Kidney (tissue), 14 donors: ENCODE measurements around the gene MBOAT2. TPM values are rescaled to one million over a fixed set of nuclear protein-coding genes. Genes with fewer than 3 reads are reported as not detected.

Experiments
- DNase-seq, 5 donors: peaks; one replicate each; pipeline ENCODE4 v3.0.0-alpha.2; 2013 to 2020
- FAIRE-seq: peaks from 2 replicates; lab custom pipeline; 2012; peaks lifted over from hg19 to GRCh38; lab: Jason Lieb, UNC
- H3K27ac ChIP-seq, 2 donors: one replicate each; pipeline ENCODE4 v1.7.0; 2013; ENCODE audit warnings: low read depth in 2 of 2, low read length in 2 of 2, inconsistent platforms in 1 of 2
- H3K27me3 ChIP-seq: one replicate; pipeline ENCODE4 v1.7.1; 2013; ENCODE audit warnings: low read length, inconsistent platforms; ENCODE audit not compliant: control insufficient read depth, insufficient read depth
- H3K36me3 ChIP-seq, 3 donors: one replicate each; pipeline versions ENCODE4 v1.7.0 to v1.7.1; 2013; ENCODE audit warnings: low read length in 3 of 3, control low read depth in 1 of 3, inconsistent platforms in 1 of 3; ENCODE audit not compliant: insufficient read depth in 3 of 3, control insufficient read depth in 2 of 3
- H3K4me1 ChIP-seq, 3 donors: one replicate each; pipeline versions ENCODE4 v1.7.0 to v1.7.1; 2013; ENCODE audit warnings: low read length in 3 of 3, inconsistent platforms in 1 of 3, low read depth in 1 of 3; ENCODE audit not compliant: control insufficient read depth in 2 of 3, insufficient read depth in 2 of 3
- H3K4me3 ChIP-seq, 3 donors: one replicate each; pipeline versions ENCODE4 v1.7.0 to v1.8.1; 2013; ENCODE audit warnings: low read length in 3 of 3, control low read depth in 1 of 3, inconsistent platforms in 1 of 3
- H3K9ac ChIP-seq, 3 donors: one replicate each; pipeline versions ENCODE4 v1.7.0 to v1.7.1; 2013; ENCODE audit warnings: low read length in 3 of 3, control low read depth in 1 of 3, inconsistent platforms in 1 of 3
- H3K9me3 ChIP-seq, 3 donors: one replicate each; pipeline versions ENCODE4 v1.7.0 to v1.7.1; 2013; ENCODE audit warnings: low read length in 3 of 3, control low read depth in 1 of 3, inconsistent platforms in 1 of 3; ENCODE audit not compliant: control insufficient read depth in 2 of 3, insufficient read depth in 1 of 3
- intact Hi-C: fragments of 100-400 bp; cut with DNase I; formaldehyde crosslinking; loops from one replicate; pipeline ENCODE4 v1.11.1; 2022
- polyA plus RNA-seq: library from polyadenylated mRNA; stranded (reverse); fragments of 350-450 nt; fragmentation: Illumina TruSeq; extraction: RNeasy Lipid Tissue Mini Kit (QIAGEN cat#74804); gene quantifications from one replicate; pipeline ENCODE4 v1.2.3, GENCODE V29; 2014; ENCODE audit warnings: low read depth, low replicate concordance; ENCODE audit not compliant: insufficient read depth
- total RNA-seq: library from RNA; stranded (reverse); fragmentation: NEBNext Ultra II Directional; extraction: Animal tissue kit (Norgen Biotek cat#: 25700); gene quantifications from one replicate; pipeline ENCODE4 v1.2.1, GENCODE V29; 2021
- TF ChIP-seq, protein P1 (sequence below): IDR thresholded peaks from 3 replicates; pipeline ENCODE4 v1.5.1; 2012; ENCODE audit warnings: mild to moderate bottlenecking, moderate library complexity, borderline replicate concordance; ENCODE audit not compliant: insufficient read depth; ENCODE audit errors: extremely low read depth
- donor health status: control.
- donor health status: control.
- donor health status: control.
- donor health status: control.
- donor health status: control.
- donor health status: DM: yes; HTN: yes; CAD: no.
- donor health status: Normal renal cell carcinoma (clear cell type).

MBOAT2 gene
- total and polyA plus RNA-seq, 2 donors from 2014 or later = 15.9 to 28.6 TPM

DNA sequence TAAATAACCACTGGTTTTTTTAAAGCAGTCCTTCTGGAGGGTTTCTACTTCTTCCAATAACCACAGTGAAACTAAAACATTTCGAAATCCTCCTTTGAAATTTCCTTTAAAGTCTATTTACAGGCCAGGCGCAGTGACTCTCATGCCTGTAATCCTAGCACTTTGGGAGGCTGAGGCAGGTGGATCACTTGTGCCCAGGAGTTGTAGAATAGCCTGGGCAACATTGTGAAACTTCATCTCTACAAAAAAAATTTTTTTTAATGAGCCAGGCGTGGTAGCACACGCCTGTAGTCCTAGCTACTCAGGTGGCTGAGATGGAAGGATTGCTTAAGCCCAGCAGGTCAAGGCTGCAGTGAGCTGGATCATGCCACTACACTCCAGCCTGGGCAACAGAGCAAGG lies 181.3 kb downstream of the MBOAT2 start:
- Histone ChIP-seq H3K27ac (no peak overlapping the region), H3K9ac (no peak overlapping the region), H3K36me3 (peaks cover 4 to 10% (median 8%) of the 10 kb centered on the region in 3 donors), H3K27me3 (no peaks in the 10 kb centered on the region), H3K4me3 (no peak overlapping the region), H3K9me3 (no peaks in the 10 kb centered on the region), H3K4me1 (no peaks in the 10 kb centered on the region)
- no peak for FAIRE-seq
- no peak for DNase-seq
- TF ChIP-seq, protein P1, sequence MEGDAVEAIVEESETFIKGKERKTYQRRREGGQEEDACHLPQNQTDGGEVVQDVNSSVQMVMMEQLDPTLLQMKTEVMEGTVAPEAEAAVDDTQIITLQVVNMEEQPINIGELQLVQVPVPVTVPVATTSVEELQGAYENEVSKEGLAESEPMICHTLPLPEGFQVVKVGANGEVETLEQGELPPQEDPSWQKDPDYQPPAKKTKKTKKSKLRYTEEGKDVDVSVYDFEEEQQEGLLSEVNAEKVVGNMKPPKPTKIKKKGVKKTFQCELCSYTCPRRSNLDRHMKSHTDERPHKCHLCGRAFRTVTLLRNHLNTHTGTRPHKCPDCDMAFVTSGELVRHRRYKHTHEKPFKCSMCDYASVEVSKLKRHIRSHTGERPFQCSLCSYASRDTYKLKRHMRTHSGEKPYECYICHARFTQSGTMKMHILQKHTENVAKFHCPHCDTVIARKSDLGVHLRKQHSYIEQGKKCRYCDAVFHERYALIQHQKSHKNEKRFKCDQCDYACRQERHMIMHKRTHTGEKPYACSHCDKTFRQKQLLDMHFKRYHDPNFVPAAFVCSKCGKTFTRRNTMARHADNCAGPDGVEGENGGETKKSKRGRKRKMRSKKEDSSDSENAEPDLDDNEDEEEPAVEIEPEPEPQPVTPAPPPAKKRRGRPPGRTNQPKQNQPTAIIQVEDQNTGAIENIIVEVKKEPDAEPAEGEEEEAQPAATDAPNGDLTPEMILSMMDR = no peak
- intact Hi-C loops = no loop called here

DNA sequence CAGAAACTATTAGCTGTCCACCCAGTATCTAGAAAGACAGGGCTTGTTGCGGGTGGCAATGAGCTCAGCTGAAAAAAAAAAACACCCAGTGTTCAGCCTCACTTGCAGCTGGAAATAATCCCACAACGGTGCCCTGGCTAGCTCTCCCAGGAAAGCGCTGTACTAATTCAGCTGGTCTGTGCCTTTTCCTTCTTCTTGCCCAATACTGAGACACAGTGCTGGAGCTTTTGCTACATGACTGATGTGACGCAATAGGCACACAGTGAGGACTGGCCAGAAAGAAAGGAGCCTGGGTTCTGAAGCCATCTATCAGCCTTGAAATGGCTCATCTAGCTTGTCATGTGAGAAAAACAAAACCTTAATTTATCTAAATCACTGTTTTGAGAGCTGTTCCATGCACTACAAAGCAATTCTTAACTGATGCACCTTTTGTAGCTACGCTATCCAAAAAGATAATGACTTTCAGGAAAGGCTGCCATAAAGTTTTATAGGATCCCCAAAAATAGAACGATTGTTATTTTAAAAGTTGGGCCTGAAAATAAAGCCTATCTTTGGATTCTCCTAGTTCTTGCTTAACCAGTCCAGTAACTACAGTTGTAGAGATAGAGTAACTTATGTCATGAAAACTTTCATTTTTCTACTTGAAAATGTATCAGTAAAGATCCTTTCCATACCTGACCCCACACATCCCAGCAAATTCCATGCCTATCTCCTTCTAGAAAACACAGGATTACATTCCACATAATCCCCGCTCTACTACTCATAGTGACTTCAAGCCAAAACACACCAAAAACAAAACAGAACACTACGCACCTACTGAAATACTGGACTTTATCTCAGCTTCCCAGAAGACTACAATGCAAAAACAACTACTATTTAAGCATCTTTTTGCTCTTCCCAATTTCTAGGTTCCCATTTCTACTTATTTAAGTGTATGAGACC lies 181.9 kb downstream of the MBOAT2 start:
- FAIRE-seq (no peak), DNase-seq (no peak)
- TF ChIP-seq, protein P1 = no peak
- Histone ChIP-seq H3K9ac (no peak overlapping the region), H3K36me3 (peaks cover 3 to 13% (median 8%) of the 10 kb centered on the region in 3 donors), H3K27me3 (no peaks in the 10 kb centered on the region), H3K27ac (no peak overlapping the region), H3K4me1 (no peaks in the 10 kb centered on the region), H3K9me3 (no peaks in the 10 kb centered on the region), H3K4me3 (no peak overlapping the region)
- intact Hi-C loops = no loop called here

DNA sequence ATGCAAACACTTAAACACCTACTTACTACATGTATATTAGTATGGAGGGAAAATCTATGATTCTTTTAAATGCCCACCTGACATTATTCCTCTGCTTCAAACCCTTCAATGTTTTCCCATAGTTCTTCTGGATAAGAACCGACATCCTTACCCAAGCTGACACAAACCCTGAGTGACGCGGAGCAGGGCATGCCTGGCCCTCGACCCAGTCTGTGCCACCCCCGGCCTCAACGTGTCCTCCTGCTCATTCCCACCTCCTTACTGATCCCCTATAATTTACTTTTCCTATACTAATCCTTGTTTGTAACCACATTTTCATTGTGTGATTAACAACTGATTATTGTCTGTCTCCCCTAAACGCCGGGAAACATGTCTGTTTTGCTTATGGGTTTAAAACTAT lies 183.5 kb downstream of the MBOAT2 start:
- no peak overlapping the region for H3K27ac ChIP-seq
- intact Hi-C loops = no loop called here
- H3K36me3 ChIP-seq = peaks cover 8 to 23% (median 8%) of the 10 kb centered on the region in 3 donors

More for the DNA sequence above, 183.5 kb downstream of the MBOAT2 start:
- Histone ChIP-seq H3K27me3 (no peaks in the 10 kb centered on the region), H3K4me1 (no peaks in the 10 kb centered on the region), H3K9ac (no peak overlapping the region), H3K9me3 (no peaks in the 10 kb centered on the region), H3K4me3 (no peak overlapping the region)
- TF ChIP-seq, protein P1 = no peak
- FAIRE-seq = no peak
- no peak for DNase-seq
